RWPE1 (cell line): ENCODE data around the gene AOC3.
A peak's percentile ranks its signal among the peaks of the same experiment; 100 is the strongest.

ENCODE experiments used
- CTCF ChIA-PET: fragments of 350-600 bp; sonication (Branson Sonifier 250); formaldehyde crosslinking; extraction: SDS; loops from one replicate; lab custom pipeline; 2021; lab: Yijun Ruan, JAX
- POLR2A ChIA-PET: fragments of 400-600 bp; formaldehyde crosslinking; extraction: SDS; loops from one replicate; lab custom pipeline; 2020; ENCODE audit warnings: antibody characterized with exemption; ENCODE audit not compliant: low non-redundant PET; lab: Yijun Ruan, JAX
- DNase-seq: peaks from one replicate; pipeline ENCODE4 v3.0.0; 2012; ENCODE audit warnings: low spot score
- H3K27ac ChIP-seq: fragments of 450-650 bp; 2 replicates; pipeline ENCODE4 v1.5.1; 2017
- CTCF ChIP-seq: fragments of 450-650 bp; conservative IDR thresholded peaks from 2 replicates; pipeline ENCODE4 v1.5.1; 2017; ENCODE audit warnings: low read depth, mild to moderate bottlenecking

AOC3 gene

GRCh38 chr17:42850954-42851353 lies at the start of gene AOC3:
AOC3 (plus strand) TSS chr17:42851199; CDS start chr17:42851344, 145 bp downstream.
- no peak for TF ChIP-seq CTCF
- no peak for DNase-seq
- POLR2A ChIA-PET: no interaction called here
- H3K27ac ChIP-seq: no peak within 1 kb of the TSS
- CTCF ChIA-PET: no interaction called here

GRCh38 chr17:42803074-42803883 lies 47.7 kb upstream of the AOC3 start:
- no peak overlapping the region for H3K27ac ChIP-seq
- POLR2A ChIA-PET: no interaction called here
- DNase-seq: no peak
- CTCF ChIA-PET: interaction anchor here (0.6 to 1.0 kb wide), 3 partner anchors 21 to 225 kb away, joined by 3 to 4 read pairs (median 3); partner anchors contain the start of gene BECN1
- no peak for TF ChIP-seq CTCF

- TF ChIP-seq CTCF: no peak
- H3K27ac ChIP-seq: no peak overlapping the region
- ChIA-PET CTCF (interaction anchor here (0.6 kb wide), 1 partner anchor 74 kb away, joined by 3 read pairs; no protein-coding TSS in a partner anchor), POLR2A (no interaction called here)
- DNase-seq: no peak
Observed at GRCh38 chr17:42804918-42805367, 46.1 kb upstream of the AOC3 start.

GRCh38 chr17:42806249-42806648 lies 44.8 kb upstream of the AOC3 start:
- CTCF ChIA-PET: interaction anchor here (0.5 to 1.0 kb wide), 3 partner anchors 12 to 84 kb away, joined by 4 to 5 read pairs (median 4); no protein-coding TSS in a partner anchor
- POLR2A ChIA-PET: interaction anchor here (0.7 kb wide), 1 partner anchor 18 kb away, joined by 3 read pairs; no protein-coding TSS in a partner anchor
- no peak for DNase-seq
- no peak for TF ChIP-seq CTCF
- H3K27ac ChIP-seq: no peak overlapping the region

GRCh38 chr17:42809250-42809649 lies 41.7 kb upstream of the AOC3 start:
- ChIA-PET CTCF (no interaction called here), POLR2A (no interaction called here)
- TF ChIP-seq CTCF: no peak
- DNase-seq: peak; percentile 73
- peak overlapping the region; percentile 21; the same call in 1 of the 2 replicates for H3K27ac ChIP-seq

- H3K27ac ChIP-seq: peak overlapping the region; percentile 28; the same call in 1 of the 2 replicates
- ChIA-PET CTCF (interaction anchor here (0.7 to 1.1 kb wide), 2 partner anchors 28 to 209 kb away, joined by 3 read pairs; no protein-coding TSS in a partner anchor), POLR2A (no interaction called here)
- no peak for DNase-seq
- TF ChIP-seq CTCF: no peak
Observed at GRCh38 chr17:42814633-42815399, 36.2 kb upstream of the AOC3 start.
